PFSK-1 (cell line): ENCODE data around the gene ARHGEF7.

Experiments
- FOXP2 ChIP-seq: optimal IDR thresholded peaks from 2 replicates; pipeline ENCODE3; 2011; ENCODE audit warnings: borderline replicate concordance, control low read depth, inconsistent platforms; ENCODE audit not compliant: insufficient read depth; ENCODE audit errors: extremely low read length, extremely low read depth
- POLR2AphosphoS5 ChIP-seq: IDR thresholded peaks from 2 replicates; pipeline ENCODE4 v1.6.1; 2012; ENCODE audit warnings: low read depth, mild to moderate bottlenecking, control low read depth, low read length, moderate library complexity
- REST ChIP-seq, 2 experiments: IDR thresholded peaks; 2 replicates each; pipeline versions ENCODE4 v1.6.1 to v1.8.0; 2011 to 2012; ENCODE audit warnings: low read depth in 2 of 2, low read length in 2 of 2, control low read depth in 1 of 2, inconsistent platforms in 1 of 2, mild to moderate bottlenecking in 1 of 2, moderate library complexity in 1 of 2; ENCODE audit not compliant: insufficient read depth in 1 of 2
- SIN3A ChIP-seq: IDR thresholded peaks from 2 replicates; pipeline ENCODE4 v1.6.1; 2012; ENCODE audit warnings: mild to moderate bottlenecking, low read length, moderate library complexity, borderline replicate concordance; ENCODE audit not compliant: insufficient read depth
- TAF1 ChIP-seq: IDR thresholded peaks from 2 replicates; pipeline ENCODE4 v1.6.1; 2012; ENCODE audit warnings: low read length, control low read depth, borderline replicate concordance; ENCODE audit not compliant: insufficient read depth

The ARHGEF7 gene

GRCh38 chr13:111119966-111120365, 4.9 kb downstream of the ARHGEF7 start:
- TF ChIP-seq TAF1 = no peak

GRCh38 chr13:111120422-111120821, 5.3 kb downstream of the ARHGEF7 start:
- TF ChIP-seq FOXP2 (no peak), REST (IDR thresholded peaks at IDR 0.05; ENCODE audit: insufficient read depth in 1 of 2, low read depth in 2 of 2, low read length in 2 of 2) (no peak), SIN3A (no peak), TAF1 (no peak), POLR2AphosphoS5 (no peak)

GRCh38 chr13:111120913-111121312, 5.8 kb downstream of the ARHGEF7 start:
- no peak for TF ChIP-seq FOXP2
- TF ChIP-seq SIN3A = no peak
- TF ChIP-seq TAF1 = no peak
- TF ChIP-seq POLR2AphosphoS5 = no peak
- TF ChIP-seq REST (IDR thresholded peaks at IDR 0.05; ENCODE audit: insufficient read depth in 1 of 2, low read depth in 2 of 2, low read length in 2 of 2) = no peak

- TF ChIP-seq SIN3A (no peak), FOXP2 (no peak), TAF1 (no peak)
These were observed 6.4 kb downstream of the ARHGEF7 start for GRCh38 chr13:111121506-111121905.

GRCh38 chr13:111122056-111122455, 6.9 kb downstream of the ARHGEF7 start:
- no peak for TF ChIP-seq TAF1
- no peak for TF ChIP-seq SIN3A
- TF ChIP-seq FOXP2 = no peak
- no peak for TF ChIP-seq POLR2AphosphoS5
- no peak for TF ChIP-seq REST (IDR thresholded peaks at IDR 0.05; ENCODE audit: insufficient read depth in 1 of 2, low read depth in 2 of 2, low read length in 2 of 2)

- TF ChIP-seq SIN3A (no peak), FOXP2 (no peak), TAF1 (no peak), REST (IDR thresholded peaks at IDR 0.05; ENCODE audit: insufficient read depth in 1 of 2, low read depth in 2 of 2, low read length in 2 of 2) (no peak), POLR2AphosphoS5 (no peak)
These were observed 7.5 kb downstream of the ARHGEF7 start for GRCh38 chr13:111122631-111123030.
